ENCODE data around the gene RER1.

RER1 gene

DNA sequence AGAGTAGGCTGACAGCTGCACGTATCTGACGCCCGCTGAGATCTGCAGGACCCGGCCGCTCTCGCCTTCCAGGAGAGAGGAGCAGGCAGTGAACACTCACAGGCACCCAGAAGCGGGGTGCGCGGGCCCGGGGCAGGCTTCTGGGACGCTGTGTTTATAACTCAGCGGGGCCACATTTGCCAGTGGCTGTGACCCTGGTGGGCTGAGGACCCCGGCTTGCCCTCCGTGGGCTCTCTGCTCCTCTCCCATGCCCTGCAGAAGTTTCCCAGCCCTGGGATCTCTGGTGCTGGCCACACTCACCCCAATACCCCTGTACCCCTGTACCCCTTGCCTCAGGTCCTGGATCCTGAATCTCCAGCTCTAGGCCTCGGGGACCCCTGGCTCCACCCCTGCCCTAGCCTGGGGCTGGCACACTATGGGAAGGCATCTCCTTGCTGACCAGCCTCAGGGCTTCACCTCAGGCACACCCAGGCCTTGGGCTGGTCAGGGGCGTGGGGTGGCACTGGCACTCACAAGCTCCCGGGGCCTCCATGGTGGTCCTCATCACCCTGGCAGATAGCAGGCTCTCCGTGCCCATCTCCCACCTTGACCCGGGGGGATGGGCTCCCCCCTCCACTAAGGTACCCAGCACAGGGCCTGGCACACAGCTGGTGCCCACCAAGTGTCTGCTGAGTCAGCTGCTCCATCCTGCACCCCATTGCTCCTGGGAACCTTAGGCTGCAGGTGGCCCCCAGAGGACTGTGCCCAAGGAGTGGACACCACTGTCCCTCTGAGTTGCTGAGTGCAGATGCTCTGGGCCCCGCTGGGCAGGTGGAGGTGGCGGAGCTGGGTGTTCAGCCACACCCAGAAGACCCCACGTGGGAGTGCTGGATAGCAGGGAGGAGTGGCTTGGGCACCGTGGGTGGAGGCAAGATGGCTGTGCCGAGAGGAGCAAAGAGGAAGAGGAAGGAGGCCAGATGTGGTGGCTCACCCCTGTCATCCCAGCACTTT is 32.7 kb upstream of the RER1 start:
- TF ChIP-seq, protein P1, sequence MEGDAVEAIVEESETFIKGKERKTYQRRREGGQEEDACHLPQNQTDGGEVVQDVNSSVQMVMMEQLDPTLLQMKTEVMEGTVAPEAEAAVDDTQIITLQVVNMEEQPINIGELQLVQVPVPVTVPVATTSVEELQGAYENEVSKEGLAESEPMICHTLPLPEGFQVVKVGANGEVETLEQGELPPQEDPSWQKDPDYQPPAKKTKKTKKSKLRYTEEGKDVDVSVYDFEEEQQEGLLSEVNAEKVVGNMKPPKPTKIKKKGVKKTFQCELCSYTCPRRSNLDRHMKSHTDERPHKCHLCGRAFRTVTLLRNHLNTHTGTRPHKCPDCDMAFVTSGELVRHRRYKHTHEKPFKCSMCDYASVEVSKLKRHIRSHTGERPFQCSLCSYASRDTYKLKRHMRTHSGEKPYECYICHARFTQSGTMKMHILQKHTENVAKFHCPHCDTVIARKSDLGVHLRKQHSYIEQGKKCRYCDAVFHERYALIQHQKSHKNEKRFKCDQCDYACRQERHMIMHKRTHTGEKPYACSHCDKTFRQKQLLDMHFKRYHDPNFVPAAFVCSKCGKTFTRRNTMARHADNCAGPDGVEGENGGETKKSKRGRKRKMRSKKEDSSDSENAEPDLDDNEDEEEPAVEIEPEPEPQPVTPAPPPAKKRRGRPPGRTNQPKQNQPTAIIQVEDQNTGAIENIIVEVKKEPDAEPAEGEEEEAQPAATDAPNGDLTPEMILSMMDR (IDR thresholded peaks at IDR 0.05; ENCODE audit: low read depth, low read length) = no peak
- no peak for DNase-seq (ENCODE audit: low read depth, low spot score)
- H3K4me3 ChIP-seq (ENCODE audit: low read depth, low read length) = no peak overlapping the region
- in situ Hi-C loops (cut with HindIII; ENCODE audit: low sequenced_read_pairs) = no loop called here

DNA sequence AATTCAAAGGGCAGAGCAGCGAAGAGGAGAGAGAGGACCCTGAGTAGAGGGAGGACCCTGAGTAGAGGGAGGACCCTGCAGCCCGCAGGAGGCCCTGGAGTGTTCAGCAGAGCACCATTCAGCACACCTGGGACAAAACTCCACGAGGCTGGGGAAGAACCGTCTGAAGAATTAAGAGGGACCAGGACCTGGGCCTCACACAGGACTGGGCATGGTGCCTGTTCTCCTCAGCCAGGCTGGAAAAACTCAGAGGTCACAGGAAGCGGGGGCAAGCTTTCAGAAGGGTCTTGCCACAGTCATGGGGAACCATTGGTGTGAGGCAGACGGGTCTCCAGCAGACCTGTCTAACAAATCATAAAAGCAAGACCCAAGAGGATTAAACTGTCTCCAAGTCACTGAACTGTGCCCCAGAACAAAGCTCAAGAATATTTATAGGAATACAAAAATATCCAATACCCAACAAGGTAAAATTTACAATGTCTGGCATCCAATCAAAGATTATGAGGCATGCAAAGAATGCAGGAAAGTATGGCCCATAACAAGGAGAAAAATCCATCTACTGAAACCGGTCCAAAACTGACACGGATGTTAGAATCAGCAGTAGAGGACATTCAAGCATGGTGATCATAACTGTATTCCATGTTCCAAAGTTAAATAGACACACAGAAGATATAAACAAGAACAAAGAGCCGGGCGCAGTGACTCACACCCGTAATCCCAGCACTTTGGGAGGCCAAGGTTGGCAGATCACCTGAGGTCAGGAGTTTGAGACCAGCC is 30.9 kb upstream of the RER1 start:
- in situ Hi-C loops (cut with HindIII; ENCODE audit: low sequenced_read_pairs) = no loop called here
- no peak overlapping the region for H3K4me3 ChIP-seq (ENCODE audit: low read depth, low read length)

DNA sequence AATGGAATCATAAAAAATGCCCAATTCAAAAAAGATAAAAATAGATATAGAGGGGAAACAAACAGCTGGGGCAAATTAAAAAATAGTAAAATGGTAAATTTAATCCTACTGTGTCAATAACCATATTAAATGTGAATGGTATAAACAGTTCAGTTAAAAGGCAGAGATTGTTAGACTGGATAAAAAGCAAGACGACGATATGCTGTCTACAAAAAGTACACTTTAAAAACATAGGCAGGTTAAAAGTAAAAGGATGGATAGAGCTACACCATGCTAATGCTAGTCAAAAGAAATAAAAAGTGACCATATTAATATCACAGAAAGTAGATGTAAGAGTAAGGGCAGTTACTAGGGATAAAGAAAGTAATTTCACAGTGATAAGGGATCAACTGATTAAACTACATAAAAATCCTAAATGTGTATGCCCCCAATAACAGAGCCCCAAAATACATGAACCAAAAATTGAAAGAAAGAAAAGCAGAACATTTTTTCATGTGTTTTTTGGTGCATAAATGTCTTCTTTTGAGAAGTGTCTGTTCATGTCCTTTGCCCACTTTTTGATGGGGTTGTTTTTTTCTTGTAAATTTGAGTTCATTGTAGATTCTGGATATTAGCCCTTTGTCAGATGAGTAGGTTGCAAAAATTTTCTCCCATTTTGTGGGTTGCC is 27.7 kb upstream of the RER1 start:
- H3K4me3 ChIP-seq (ENCODE audit: low read depth, low read length) = no peak overlapping the region
- TF ChIP-seq, protein P1 (IDR thresholded peaks at IDR 0.05; ENCODE audit: low read depth, low read length) = no peak
- no peak for DNase-seq (ENCODE audit: low read depth, low spot score)
- in situ Hi-C loops (cut with HindIII; ENCODE audit: low sequenced_read_pairs) = no loop called here

More for the DNA sequence above, 30.9 kb upstream of the RER1 start:
- TF ChIP-seq, protein P1 (IDR thresholded peaks at IDR 0.05; ENCODE audit: low read depth, low read length) = no peak
- no peak for DNase-seq (ENCODE audit: low read depth, low spot score)

DNA sequence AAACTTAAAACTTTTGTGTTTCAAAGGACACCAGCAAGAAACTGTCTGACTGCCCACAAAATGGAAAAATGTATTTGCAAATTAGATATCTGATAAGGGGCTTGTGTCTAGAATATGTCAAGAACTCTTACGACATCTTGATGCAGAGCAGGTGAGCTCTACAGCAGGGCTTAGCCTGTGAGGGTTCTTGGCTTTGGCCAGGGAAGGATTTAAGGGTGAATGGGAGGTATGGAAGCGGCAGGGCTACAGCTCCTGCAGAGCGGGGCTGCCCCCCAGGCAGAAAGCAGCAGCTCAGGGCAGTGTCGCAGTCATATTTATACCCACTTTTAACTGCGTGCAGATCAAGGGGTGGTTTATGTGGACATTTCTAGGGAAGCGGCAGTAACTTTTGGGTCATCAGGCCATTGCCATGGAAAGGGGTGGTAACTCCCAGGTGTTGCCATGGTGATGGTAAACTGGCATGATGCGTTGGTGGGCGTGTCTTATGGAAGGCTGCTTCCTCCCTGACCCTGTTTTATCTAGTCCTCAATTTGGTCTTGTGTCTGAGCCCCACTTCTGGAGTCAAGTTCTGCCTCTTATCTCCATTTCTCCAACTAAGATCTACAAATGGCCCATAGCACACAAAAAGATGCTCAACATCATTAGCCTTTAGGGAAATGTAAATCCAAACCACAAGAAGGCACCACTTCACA is 23.4 kb upstream of the RER1 start:
- TF ChIP-seq, protein P1 (IDR thresholded peaks at IDR 0.05; ENCODE audit: low read depth, low read length) = no peak
- DNase-seq (ENCODE audit: low read depth, low spot score) = no peak
- in situ Hi-C loops (cut with HindIII; ENCODE audit: low sequenced_read_pairs) = no loop called here
- no peak overlapping the region for H3K4me3 ChIP-seq (ENCODE audit: low read depth, low read length)

DNA sequence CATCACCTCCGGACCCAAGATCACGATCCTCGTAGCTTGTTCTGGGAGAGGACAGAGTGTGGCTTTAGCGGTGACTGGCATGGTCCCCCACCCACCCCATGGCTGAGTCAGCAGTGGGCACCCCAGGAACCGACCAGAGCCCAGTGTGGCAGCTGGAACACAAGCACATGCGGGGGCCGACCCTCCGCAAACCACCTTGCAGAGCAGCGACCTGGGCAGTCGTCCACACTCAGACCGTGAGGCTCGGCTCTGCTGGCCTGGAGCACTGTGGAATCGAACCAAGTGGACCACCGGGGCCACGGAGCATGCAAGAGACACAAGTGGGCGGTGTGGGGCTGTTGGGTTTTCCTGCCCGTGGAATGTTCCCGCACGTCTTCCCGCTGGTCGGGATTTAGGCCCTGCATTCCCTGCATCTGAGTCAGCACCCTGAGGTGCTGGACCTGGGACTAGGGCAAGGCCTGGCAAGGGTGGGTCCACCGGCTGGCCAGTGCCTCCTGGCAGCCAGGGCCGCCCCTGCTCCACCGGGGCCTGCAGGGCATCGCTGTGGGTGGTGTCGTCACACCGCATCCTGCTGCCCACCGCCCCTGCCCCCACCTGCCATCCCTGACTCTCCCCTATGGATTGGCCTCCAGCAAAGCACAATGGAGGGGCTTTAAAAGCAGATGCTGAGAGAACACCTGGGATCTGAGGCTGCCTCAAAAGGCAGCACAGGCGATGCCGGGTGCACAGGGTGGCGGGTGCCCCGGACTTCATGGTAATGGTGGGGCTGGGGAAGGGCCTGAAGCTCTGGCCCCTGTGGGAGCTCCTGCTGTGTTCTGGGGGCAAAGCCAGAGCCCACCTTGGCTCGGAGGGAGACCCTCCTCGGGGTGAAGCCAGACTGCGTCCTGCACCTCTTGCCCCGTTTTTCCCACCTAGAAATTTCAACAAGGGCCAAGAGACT is 18.8 kb upstream of the RER1 start:
- no peak for DNase-seq (ENCODE audit: low read depth, low spot score)
- TF ChIP-seq, protein P1 (IDR thresholded peaks at IDR 0.05; ENCODE audit: low read depth, low read length) = no peak
- H3K4me3 ChIP-seq (ENCODE audit: low read depth, low read length) = no peak overlapping the region
- in situ Hi-C loops (cut with HindIII; ENCODE audit: low sequenced_read_pairs) = loop anchor here (10.0 kb wide), 1 partner anchor 178 kb away; the partner anchor contains the start of gene FAAP20

Measured in astrocyte of the spinal cord (primary cell).